HL-60/S4 treated with retinoic acid at 250 ng/mL for 4 days and 3 days (cell line): Measurements from ENCODE around the gene DCDC2C.

Source experiments
- in situ Hi-C: fragments of 300-500 bp; cut with MboI; formaldehyde crosslinking; loops from 2 replicates; pipeline ENCODE4 v1.7.0; 2022; ENCODE audit warnings: low sequenced_read_pairs

The DCDC2C gene

GRCh38 chr2:3670941-3671340, 32.4 kb upstream of the DCDC2C start:
- in situ Hi-C loops, result loop anchor here (25.0 kb wide), 1 partner anchor 1559 kb away; no protein-coding TSS in a partner anchor

- in situ Hi-C loops, result loop anchor here (25.0 kb wide), 1 partner anchor 1561 kb away; no protein-coding TSS in a partner anchor
Observed at GRCh38 chr2:3672861-3673678, 30.3 kb upstream of the DCDC2C start.

GRCh38 chr2:3674066-3674845, 29.1 kb upstream of the DCDC2C start:
- in situ Hi-C loops, result loop anchor here (25.0 kb wide), 1 partner anchor 1562 kb away; no protein-coding TSS in a partner anchor

GRCh38 chr2:3675687-3676086, 27.7 kb upstream of the DCDC2C start:
- in situ Hi-C loops, result no loop called here

DNA sequence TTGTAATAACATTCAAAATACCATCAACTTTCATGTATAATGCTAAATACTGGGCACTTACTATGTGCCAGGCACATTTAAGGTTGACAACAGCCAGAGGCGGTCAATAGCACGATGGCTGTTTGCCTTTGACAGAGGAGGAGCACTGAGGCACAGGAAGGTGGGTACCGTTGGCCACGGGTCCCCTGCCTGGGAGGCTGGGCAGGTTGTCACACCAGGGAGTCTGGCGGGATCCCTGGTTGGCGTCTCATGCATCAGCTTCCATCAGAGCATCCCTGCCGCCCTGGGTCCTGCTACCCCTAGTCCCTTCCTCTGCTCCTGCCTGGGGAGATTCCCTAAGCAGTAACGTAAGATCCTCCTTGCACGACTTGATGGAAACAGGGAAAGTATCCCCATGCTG, 25.9 kb upstream of the DCDC2C start:
- in situ Hi-C loops, result no loop called here

DNA sequence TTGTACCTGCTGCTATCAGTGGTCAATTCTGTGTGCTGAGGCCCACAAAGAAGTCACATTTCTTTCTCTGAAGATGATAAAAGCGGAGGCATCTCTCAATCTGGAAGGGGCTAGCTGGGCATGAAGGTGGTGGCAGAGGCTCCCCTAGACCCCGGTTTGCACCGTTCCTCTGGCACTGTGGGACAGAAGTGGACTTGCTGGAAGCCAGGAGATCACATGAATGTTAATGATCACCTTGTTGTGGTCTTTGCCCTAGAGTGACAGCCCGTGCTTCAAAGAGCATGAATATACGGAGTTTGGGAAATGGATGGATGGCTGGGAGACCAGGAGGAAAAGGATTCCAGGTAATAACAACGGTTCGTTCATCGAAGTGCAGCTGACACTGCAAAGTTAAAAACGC, 25.2 kb upstream of the DCDC2C start:
- in situ Hi-C loops, result no loop called here

DNA sequence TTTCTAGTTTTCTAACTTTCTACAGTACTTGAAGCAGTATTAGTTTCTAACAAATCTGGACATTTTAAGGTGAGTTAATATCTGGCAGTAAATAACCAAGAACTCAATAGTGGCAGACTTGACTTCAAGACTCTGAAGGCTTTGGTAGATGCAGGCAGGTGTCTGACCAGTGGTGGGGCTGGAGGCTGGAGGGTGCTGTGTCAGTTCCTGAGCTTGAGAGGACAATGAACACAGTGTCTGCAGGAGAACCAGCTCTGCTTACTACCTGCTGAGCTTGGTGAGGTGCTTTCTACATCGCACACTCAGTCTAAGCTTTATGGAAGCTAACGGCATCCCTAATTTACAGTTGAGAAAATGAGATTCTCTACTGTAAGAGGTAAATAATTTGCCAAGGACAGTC, 24.2 kb upstream of the DCDC2C start:
- in situ Hi-C loops, result no loop called here

GRCh38 chr2:3679616-3680393, 23.6 kb upstream of the DCDC2C start:
- in situ Hi-C loops, result no loop called here

DNA sequence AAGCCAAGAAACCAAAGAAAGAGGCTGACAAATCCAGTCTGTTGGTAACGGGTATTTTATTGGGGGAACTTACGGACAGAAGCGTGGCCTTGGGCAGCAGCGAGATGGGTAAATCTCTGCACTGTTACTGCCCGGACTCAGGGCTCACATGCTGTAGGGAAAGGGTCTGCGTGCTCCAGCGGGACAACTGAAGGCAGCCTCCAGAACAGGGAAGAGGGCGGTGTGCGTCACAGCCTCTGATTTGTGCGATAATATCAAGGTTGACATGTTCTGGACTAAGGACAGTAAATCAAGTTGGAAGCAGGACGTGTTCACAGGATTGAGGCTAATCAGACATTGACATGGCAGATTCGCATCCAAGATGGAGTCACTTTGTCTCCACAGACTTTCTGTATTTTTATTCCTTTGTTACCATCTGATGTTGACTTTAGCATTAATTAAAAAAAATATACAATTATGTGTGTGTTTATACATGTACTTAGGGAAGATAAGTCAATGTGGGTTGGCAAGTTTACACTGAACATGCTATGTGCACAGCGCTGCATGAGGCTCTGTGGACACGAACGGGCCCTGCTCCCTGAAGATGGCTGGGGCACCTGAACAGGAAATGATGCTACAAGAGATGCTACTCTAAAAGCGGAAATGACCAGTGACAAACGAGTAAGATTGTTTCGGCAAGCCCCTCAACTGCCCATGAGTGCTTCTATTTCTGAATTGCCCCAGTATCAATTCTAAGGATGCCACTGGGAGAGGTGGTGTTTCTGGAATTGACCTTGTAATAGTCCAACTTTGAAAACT, 22.6 kb upstream of the DCDC2C start:
- in situ Hi-C loops, result no loop called here

- in situ Hi-C loops, result no loop called here
Observed at GRCh38 chr2:3681625-3682024, 21.8 kb upstream of the DCDC2C start.

DNA sequence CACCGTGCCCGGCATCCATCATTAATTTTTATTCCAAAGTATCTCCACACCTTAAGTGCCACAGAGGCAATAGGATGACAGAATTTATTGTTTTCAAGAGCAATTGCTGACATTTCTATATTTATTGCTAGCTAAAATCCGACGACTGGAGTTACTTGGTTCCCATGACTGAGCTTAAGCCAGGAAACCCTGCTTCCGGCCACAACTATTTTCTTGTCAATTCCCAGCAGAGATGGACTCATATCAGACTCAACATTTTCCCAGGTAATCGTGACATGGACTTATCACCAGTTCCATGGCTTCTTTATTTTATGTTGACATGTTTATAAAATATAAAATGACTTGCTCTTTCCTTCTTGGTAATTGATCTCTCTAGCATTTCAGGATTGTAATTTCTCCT, 20.6 kb upstream of the DCDC2C start:
- in situ Hi-C loops, result no loop called here

DNA sequence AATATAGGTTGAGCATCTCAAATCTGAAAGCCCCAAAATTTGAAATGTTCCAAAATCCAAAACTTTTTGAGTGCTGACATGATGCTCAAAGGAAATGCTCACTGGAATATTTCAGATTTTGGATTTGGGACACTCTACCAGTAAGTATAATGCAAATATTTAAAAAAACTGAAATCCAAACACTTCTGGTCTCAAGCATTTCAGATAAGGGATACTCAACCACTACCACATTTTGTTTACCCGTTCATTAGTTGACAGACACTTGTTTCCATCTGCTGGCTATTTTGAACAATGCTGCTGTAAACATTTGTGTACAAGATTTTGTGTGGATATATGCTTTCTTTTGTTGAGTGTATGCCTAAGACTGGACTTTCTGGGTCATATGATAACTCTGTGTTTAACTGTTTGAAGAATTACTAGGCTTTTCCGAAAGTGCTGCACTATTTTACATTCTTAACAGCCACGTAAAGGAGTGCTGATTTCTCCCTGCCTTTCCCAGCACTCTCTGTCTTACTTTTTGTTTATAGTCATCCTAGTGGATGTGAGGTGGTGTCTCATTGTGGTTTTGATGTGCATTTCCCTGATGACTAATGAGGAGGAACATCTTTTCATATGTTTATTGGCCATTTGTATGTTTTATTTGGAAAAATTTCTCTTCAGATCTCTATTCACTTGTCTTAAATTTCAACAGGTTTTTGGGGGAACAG, 19.5 kb upstream of the DCDC2C start:
- in situ Hi-C loops, result no loop called here

- in situ Hi-C loops, result no loop called here
Observed at GRCh38 chr2:3689998-3690748, 13.2 kb upstream of the DCDC2C start.

GRCh38 chr2:3692375-3692774, 11.0 kb upstream of the DCDC2C start:
- in situ Hi-C loops, result no loop called here

DNA sequence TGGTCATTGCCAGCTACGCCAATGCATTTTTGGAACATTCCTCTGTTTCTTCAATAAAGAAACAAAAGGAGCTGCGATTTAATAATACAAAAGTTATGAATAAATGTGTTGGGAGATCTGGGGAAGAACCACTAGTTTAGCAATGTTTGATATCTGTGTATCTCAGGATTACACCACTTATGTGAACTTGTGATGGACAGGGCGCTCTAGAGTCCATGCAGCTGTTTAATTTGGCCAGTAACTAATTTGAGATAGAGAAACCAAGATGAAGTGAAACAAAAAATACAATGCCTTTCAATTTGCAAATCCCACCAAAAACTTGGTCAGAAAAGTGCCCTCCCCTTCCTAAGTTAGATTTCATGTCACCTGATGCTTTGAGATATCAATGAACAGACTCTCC, 6.8 kb upstream of the DCDC2C start:
- in situ Hi-C loops, result no loop called here

DNA sequence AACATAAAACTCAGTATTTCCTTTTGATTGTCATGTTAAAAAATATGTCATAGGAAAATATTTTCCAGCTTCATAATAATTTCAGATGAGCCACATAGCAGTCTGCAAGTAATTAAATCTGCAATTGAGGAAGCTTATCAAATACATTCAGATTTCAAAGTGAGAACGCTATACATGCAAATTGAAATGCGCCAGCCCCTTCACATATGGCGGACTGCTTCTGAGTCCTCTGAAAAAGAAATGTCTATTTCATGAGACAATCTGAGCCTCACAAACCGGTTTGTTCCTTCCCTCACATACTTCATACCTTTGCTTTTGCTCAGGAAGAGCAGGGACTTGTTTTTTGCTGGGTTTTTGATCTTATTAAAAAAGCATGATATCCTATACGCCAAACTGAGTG, 2.3 kb upstream of the DCDC2C start:
- in situ Hi-C loops, result no loop called here

- in situ Hi-C loops, result no loop called here
Observed at GRCh38 chr2:3703757-3704355, 481 bp downstream of the DCDC2C start.

GRCh38 chr2:3704692-3705091, 1.3 kb downstream of the DCDC2C start:
- in situ Hi-C loops, result no loop called here

GRCh38 chr2:3705782-3706181, 2.4 kb downstream of the DCDC2C start:
- in situ Hi-C loops, result no loop called here
